Adrenal gland (tissue), 12 donors: ENCODE measurements around the gene CISD3. TPM values are rescaled to one million over a fixed set of nuclear protein-coding genes. Genes with fewer than 3 reads are reported as not detected.
A peak's percentile ranks its signal among the peaks of the same experiment; 100 is the strongest.

Source experiments
- DNase-seq, 7 donors: peaks; one replicate each; pipeline ENCODE4 v3.0.0-alpha.2; 2019 to 2020
- H3K27ac ChIP-seq, 5 donors: fragments of 200-600 bp; sonication (generic) in 4 of 5; 1 replicate in 3 of 5; 2 replicates in 2 of 5; pipeline versions ENCODE4 v1.5.1 to v1.8.0; 2016 to 2020; ENCODE audit warnings: mild to moderate bottlenecking in 1 of 5
- H3K27me3 ChIP-seq: fragments of 200-600 bp; 2 replicates; pipeline ENCODE4 v1.8.0; 2021
- H3K36me3 ChIP-seq, 2 donors: fragments of 200-600 bp; replicated peaks in 1 of 2; 1 replicate in 1 of 2; 2 replicates in 1 of 2; pipeline versions ENCODE4 v1.5.1 to v1.8.0; 2018 to 2022
- H3K4me1 ChIP-seq, 2 donors: fragments of 200-600 bp; replicated peaks in 1 of 2; 1 replicate in 1 of 2; 2 replicates in 1 of 2; pipeline versions ENCODE4 v1.5.1 to v1.8.0; 2018 to 2021
- H3K4me3 ChIP-seq, 4 donors: fragments of 200-600 bp; sonication (generic) in 3 of 4; one replicate each; pipeline ENCODE4 v1.5.1; 2016 to 2018
- H3K9me3 ChIP-seq, 3 donors: fragments of 200-600 bp; sonication (generic) in 1 of 3; replicated peaks in 1 of 3; 1 replicate in 2 of 3; 2 replicates in 1 of 3; pipeline versions ENCODE4 v1.5.1 to v1.8.0; 2016 to 2021
- POLR2A ChIP-seq, 2 donors: fragments of 450-650 bp; IDR thresholded peaks; one replicate each; pipeline ENCODE4 v1.6.1; 2017; ENCODE audit warnings: antibody characterized with exemption in 2 of 2, mild to moderate bottlenecking in 2 of 2, moderate library complexity in 1 of 2
- WGBS, 4 donors: extraction: QIAGEN DNeasy Blood & Tissue Kit in 2 of 4; methylation state at CpG; one replicate each; pipeline versions ENCODE4 v1.1.5 to v1.1.7; 2013 to 2017; 5-methylcytosine and 5-hydroxymethylcytosine counted together
- intact Hi-C, 2 donors: fragments of 100-400 bp; cut with DNase I; formaldehyde crosslinking; loops; one replicate each; pipeline versions ENCODE4 v1.14.1 to v1.15.0; 2022 to 2023
- polyA plus RNA-seq, 3 donors: library from polyadenylated mRNA; stranded (reverse); fragments of 200-250 nt in 2 of 3; fragments of 350-450 nt in 1 of 3; fragmentation: Illumina TruSeq in 1 of 3; extraction: RNeasy Lipid Tissue Mini Kit (QIAGEN cat#74804) in 1 of 3; gene quantifications; one replicate each; pipeline ENCODE4 v1.2.3, GENCODE V29; 2013 to 2014
- total RNA-seq, 9 donors: library from RNA; depleted of rRNA in 4 of 9; stranded (reverse); fragments of >200 nt in 4 of 9; fragments of 120-200 nt in 1 of 9; fragmentation: NEBNext Ultra II Directional in 1 of 9; extraction: Animal tissue kit (Norgen Biotek cat#: 25700) in 1 of 9; gene quantifications; one replicate each; pipeline versions ENCODE4 v1.1.0 to v1.2.4, GENCODE V29; 2013 to 2023
- TF ChIP-seq, protein P1 (sequence below), 6 experiments: fragments of 450-650 bp in 4 of 6; fragments of 200-600 bp in 2 of 6; sonication (generic) in 1 of 6; IDR thresholded peaks; 1 replicate in 5 of 6; 2 replicates in 1 of 6; pipeline versions ENCODE4 v1.5.1 to v1.8.0; 2016 to 2021; ENCODE audit warnings: antibody characterized with exemption in 6 of 6, mild to moderate bottlenecking in 2 of 6, moderate library complexity in 1 of 6
- donor health status: healthy with polysubstance abuse.
- donor health status: Bipolar disorder and iron deficiency.
- donor health status: DM: yes; HTN: yes; CAD: no.
- donor health status: DM: no; HTN: no; CAD: no.
- donor health status: DM: no; HTN: no; CAD: no.
- donor health status: DM: yes; HTN: yes; CAD: no.

CISD3 gene
- total and polyA plus RNA-seq, 12 donors = 7.2 to 78.7 (median 43.1) TPM

DNA sequence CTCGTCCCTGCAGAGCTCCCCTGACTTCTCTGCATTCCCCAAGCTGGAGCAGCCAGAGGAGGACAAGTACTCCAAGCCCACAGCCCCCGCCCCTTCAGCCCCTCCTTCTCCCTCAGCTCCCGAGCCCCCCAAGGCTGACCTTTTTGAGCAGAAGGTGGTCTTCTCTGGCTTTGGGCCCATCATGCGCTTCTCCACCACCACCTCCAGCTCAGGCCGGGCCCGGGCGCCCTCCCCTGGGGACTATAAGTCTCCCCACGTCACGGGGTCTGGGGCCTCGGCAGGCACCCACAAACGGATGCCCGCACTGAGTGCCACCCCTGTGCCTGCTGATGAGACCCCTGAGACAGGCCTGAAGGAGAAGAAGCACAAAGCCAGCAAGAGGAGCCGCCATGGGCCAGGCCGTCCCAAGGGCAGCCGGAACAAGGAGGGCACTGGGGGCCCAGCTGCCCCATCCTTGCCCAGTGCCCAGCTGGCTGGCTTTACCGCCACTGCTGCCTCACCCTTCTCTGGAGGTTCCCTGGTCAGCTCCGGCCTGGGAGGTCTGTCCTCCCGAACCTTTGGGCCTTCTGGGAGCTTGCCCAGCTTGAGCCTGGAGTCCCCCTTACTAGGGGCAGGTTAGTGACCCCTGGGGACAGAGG, 13.7 kb upstream of the CISD3 start:
- no peaks in the 10 kb centered on the region for H3K9me3 ChIP-seq
- H3K36me3 ChIP-seq = peaks cover 0 to 79% of the 10 kb centered on the region in 2 donors
- 87 to 92% (median 89%) methylated on average over 3 to 18 of the region's 18 CpGs for WGBS, 4 donors
- intact Hi-C loops = no loop called here
- peaks cover 0 to 6% of the 10 kb centered on the region in 2 donors for H3K4me1 ChIP-seq
- DNase-seq = no peak
- H3K27me3 ChIP-seq = no peaks in the 10 kb centered on the region
- H3K27ac ChIP-seq = no peak overlapping the region
- no peak overlapping the region for H3K4me3 ChIP-seq
- TF ChIP-seq, protein P1, sequence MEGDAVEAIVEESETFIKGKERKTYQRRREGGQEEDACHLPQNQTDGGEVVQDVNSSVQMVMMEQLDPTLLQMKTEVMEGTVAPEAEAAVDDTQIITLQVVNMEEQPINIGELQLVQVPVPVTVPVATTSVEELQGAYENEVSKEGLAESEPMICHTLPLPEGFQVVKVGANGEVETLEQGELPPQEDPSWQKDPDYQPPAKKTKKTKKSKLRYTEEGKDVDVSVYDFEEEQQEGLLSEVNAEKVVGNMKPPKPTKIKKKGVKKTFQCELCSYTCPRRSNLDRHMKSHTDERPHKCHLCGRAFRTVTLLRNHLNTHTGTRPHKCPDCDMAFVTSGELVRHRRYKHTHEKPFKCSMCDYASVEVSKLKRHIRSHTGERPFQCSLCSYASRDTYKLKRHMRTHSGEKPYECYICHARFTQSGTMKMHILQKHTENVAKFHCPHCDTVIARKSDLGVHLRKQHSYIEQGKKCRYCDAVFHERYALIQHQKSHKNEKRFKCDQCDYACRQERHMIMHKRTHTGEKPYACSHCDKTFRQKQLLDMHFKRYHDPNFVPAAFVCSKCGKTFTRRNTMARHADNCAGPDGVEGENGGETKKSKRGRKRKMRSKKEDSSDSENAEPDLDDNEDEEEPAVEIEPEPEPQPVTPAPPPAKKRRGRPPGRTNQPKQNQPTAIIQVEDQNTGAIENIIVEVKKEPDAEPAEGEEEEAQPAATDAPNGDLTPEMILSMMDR (IDR thresholded peaks at IDR 0.05) = no peak
- no peak for TF ChIP-seq POLR2A (IDR thresholded peaks at IDR 0.05)

GRCh38 chr17:38717139-38717745, 12.9 kb upstream of the CISD3 start:
- no peak overlapping the region for H3K4me3 ChIP-seq
- H3K4me1 ChIP-seq = peaks cover 0 to 6% of the 10 kb centered on the region in 2 donors
- TF ChIP-seq POLR2A (IDR thresholded peaks at IDR 0.05) = no peak
- TF ChIP-seq, protein P1 (IDR thresholded peaks at IDR 0.05) = no peak
- no peak for DNase-seq
- peaks cover 0 to 78% of the 10 kb centered on the region in 2 donors for H3K36me3 ChIP-seq
- H3K27ac ChIP-seq = no peak overlapping the region
- 86 to 89% (median 87%) methylated on average over 11 to 12 of the region's 12 CpGs for WGBS, 4 donors
- H3K9me3 ChIP-seq = no peaks in the 10 kb centered on the region
- no peaks in the 10 kb centered on the region for H3K27me3 ChIP-seq
- intact Hi-C loops = no loop called here

DNA sequence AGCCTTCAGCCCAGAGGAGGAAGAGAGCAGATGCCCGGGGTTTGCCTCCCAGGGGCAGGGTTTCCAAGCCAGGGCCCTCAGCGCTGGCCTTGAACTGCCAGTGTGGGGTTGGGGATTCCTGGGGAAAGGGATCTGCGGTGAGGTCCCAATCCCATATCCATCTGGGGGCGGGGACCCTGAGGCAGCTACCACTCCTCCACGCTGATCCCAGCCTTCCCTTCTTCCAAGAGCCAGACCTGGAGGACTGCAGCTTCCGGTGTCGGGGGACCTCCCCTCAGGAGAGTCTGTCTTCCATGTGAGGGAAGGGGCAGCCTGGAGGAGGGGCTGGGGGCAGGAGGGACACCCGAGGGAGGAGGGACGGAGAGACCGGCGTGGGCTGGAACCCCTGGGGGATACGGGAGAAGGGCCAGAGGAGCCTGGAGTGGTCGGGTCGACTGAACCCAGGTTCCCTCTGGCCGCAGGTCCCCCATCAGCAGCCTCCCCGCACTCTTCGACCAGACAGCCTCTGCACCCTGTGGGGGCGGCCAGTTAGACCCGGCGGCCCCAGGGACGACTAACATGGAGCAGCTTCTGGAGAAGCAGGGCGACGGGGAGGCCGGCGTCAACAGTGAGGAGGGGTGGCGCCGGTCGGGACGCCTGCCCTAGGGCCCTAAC, 10.7 kb upstream of the CISD3 start:
- Histone ChIP-seq H3K4me1 (peaks cover 5 to 8% of the 10 kb centered on the region in 2 donors), H3K9me3 (no peaks in the 10 kb centered on the region), H3K4me3 (no peak overlapping the region), H3K27ac (peak overlapping the region in 1 of 5 donors; percentile 39), H3K36me3 (peaks cover 0 to 68% of the 10 kb centered on the region in 2 donors), H3K27me3 (no peaks in the 10 kb centered on the region)
- intact Hi-C loops = no loop called here
- no peak for TF ChIP-seq POLR2A (IDR thresholded peaks at IDR 0.05)
- TF ChIP-seq, protein P1 (IDR thresholded peaks at IDR 0.05) = no peak
- no peak for DNase-seq
- 55 to 70% (median 64%) methylated on average over 20 to 29 of the region's 29 CpGs for WGBS, 4 donors

DNA sequence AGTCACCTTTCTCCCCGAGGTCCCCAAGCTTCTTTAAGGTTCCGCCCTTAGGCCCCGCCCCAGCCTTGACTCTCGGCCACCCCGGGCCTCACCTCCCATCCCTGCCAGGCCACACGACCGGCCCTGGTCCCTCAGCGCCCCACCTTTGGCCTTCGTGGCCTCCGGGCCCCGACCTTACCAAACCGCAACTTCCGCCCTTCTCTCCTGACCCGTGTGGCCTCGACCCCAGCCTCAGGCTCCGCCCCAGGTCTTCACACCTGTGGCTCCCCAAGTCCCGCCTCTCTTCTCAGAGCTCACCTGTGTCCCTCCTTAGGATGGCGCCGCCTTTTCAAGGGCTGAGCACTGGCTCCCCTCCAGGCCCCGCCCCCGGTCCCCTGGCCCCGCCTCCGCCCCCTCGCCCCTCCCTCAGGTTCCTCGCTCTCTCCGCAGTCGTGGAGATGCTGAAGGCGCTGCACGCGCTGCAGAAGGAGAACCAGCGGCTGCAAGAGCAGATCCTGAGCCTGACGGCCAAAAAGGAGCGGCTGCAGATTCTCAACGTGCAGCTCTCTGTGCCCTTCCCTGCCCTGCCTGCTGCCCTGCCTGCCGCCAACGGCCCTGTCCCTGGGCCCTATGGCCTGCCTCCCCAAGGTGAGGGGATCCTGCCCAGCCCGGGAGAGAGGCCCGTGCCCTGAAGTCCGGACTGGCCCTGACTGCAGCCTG, 10.0 kb upstream of the CISD3 start:
- WGBS, 4 donors = 41 to 61% (median 52%) methylated on average over 22 to 39 of the region's 39 CpGs
- H3K27ac ChIP-seq = peak overlapping the region in 1 of 5 donors; percentile 39
- no peaks in the 10 kb centered on the region for H3K9me3 ChIP-seq
- TF ChIP-seq, protein P1 (IDR thresholded peaks at IDR 0.05) = no peak
- no peak for TF ChIP-seq POLR2A (IDR thresholded peaks at IDR 0.05)
- H3K36me3 ChIP-seq = peaks cover 0 to 66% of the 10 kb centered on the region in 2 donors
- H3K4me1 ChIP-seq = peaks cover 12 to 13% of the 10 kb centered on the region in 2 donors
- intact Hi-C loops = no loop called here
- H3K4me3 ChIP-seq = no peak overlapping the region
- H3K27me3 ChIP-seq = no peaks in the 10 kb centered on the region
- peak in 1 of 7 donors; percentile 48 for DNase-seq
